Measurements from ENCODE around the gene USP48.

DNA sequence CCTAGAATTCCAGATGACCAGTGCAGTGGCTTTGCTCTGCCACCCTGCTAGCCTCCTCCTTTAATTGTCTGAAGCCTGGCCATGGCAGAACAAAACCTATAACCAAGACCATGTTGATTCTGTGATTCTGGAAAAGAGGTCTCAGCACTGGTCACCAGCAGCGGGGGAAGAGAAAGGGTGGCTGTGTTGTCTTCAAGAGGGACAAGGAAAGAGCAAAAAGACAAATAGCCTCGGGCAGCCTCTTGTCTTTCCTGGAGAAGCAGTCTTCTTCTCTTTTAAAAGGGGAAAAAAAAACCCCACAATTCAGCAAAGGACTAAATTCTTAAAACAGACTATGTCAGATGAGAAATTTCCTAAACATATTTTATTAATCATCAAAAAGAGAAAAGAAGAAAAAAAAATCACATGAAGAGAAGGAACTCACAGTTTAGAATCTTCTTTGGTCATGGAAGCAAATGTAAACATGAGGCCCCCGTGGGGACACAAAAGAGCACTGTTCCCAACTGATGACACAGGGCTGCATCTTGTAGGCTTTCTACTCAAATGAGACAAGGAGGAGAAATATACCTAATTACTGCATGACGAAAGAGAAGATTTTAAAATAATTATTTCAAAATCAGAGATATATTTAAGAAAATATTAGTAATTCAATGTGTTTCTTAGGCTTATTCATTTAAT, 77.5 kb downstream of the USP48 start:
- no peak for TF ChIP-seq CTCF (IDR thresholded peaks at IDR 0.05; ENCODE audit: insufficient read depth, low read length, poor library complexity, severe bottlenecking)
- no peak for TF ChIP-seq EZH2phosphoT487 (conservative IDR thresholded peaks at IDR 0.05; ENCODE audit: low read length)
